NCI-H2029 (cell line): ENCODE measurements around the gene PRSS3.
"Not testable (repeated sequence)": the region's sequence is repeated elsewhere in the genome, so short reads cannot be mapped to it uniquely, and the experiment has no call there.

ENCODE experiments used
- DNase-seq: peaks from one replicate; lab custom pipeline; 2025; lab: John Stamatoyannopoulos, UW

Gene PRSS3

DNA sequence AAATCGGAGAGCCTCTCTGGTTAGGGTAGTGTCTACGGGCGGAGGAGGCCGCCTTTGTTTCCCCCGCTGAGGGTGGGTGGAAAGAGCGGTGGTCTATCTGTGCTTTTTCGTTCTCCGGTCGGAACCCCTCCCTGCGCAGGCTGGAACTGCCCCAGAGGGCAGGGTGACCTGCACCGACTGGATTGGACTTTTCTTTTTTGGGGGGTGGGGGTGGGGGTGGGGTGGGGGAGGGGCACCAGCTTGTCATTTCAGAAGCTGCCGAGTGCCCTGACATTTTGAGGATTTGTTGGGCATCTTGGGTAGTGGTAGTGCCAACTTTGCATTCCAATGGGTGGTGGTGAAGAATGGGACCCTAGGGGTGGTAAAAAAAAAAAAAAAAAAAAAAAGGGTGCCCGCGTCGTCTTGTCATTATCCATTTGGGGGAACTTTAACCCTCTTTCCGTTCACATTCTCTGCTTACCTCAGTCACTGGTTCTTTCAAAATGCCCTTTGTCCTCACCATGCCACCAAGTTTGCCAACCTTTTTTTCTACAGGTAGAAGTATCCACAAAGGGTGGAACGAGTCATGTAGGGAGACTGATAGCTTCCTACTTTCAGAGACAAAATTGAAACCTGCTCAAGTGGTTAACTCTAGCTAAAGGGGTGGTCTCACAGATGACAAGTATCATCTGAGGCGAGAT lies 22.9 kb downstream of the PRSS3 start:
- no peak for DNase-seq

DNA sequence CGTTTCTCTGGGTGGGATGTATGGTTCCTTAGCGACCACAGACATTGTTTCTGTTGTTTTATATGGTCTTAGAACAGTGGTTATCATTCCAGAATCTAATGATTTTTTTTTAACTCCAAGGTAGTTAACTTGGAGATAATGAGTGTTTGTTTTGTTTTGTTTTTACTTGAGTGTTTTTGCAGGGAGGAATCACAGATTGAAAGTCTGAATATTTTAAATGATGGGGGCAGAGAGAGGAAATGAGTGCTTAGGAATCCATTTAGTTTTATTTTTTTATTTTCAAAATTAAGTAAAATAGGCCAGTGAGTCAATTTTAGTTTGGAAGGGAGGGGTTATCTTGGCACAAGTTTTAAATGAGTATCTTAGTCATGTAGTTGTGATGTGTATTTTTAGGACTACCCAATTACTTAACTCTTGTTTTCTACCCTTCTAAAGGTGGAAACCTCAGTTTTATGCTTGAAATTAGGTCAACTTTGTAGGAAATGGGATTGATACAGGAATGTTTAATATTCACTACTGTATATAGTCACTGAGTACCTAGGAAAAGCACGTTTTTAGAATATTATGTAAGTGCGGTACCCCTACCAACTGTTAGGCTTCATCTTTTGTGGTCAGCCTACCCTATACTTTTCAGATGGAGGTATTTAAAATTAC lies 23.6 kb downstream of the PRSS3 start:
- no peak for DNase-seq

DNA sequence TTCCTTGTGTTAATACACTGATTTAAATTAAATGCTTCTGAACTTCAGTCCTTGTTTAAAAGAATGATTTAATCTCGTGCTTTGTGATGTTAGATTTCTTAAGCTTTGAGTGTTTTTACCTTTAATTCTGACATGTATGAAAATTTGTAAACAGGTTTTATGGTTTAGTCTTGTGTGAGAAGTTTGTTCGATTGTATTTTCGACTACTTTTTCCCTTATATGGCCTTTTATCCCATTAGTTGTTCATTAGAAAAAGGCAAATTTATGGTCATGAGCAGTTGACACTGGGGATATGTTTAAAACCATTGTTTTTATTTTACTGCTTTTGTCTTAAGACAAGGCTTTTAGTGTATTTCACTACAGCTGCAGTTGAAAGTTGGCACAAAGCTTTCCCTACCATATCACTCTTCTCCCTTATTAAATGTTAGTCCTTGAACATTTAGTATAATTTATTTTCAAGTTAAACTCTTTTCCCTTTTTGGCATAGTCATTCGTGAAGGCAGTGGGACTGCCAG lies 24.9 kb downstream of the PRSS3 start:
- DNase-seq = no peak

DNA sequence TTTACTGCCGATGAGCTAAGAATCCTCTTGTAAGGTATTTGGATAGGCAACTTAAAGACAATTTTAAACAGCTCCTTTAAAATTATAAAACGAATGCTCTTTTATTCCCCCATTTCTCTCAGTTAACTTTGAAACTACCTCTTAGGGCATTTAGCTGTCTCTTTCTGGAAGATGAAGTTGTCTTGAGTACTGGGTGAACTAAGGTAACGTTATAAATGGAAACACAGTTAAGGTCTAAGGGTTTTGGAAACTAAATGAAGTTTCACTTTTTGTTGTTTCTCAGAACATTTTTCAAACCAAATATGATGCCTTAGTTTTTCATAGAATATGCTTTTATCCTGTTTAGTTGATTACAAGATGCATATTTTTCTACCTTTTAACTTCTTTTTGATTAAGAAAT lies 28.4 kb downstream of the PRSS3 start:
- no peak for DNase-seq

DNA sequence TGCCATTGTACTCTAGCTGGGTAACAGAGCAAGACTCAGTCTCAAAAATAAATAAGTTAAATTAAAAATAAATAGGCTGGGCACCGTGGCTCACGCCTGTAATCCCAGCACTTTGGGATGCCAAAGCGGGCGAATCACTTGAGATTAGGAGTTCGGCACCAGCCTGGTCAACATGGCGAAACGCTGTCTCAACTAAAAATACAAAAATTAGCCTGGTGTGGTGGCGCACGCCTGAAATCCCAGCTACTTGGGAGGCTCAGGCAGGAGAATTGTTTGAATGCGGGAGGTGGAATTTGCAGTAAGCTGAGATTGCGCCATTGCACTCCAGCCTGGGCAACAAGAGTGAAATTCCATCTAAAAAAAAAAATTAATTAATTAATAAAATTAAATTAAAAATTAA lies 31.9 kb downstream of the PRSS3 start:
- not testable (repeated sequence) for DNase-seq

DNA sequence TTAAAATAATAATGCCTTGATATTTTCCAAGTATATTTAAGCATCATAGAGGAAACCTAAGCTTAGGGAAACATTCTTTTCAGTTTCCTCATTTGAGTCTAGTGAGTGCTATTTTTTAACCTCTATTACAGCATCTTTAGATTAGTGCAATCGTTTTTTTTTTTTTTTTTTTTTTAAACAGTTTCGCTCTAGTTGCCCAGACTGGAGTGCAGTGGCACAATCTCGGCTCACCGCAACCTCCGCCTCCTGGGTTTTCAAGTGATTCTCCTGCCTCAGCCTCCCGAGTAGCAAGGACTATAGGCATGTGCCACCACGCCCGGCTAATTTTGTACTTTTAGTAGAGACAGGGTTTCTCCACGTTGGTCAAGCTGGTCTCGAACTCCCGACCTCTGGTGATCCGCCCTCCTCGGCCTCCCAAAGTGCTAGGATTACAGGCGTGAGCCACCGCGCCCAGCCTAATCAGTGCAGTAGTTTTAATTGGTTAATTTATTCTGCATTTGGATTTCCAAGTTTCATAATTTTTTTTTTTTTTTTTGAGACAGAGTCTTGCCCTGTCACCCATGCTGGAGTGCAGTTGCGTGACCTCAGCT lies 34.4 kb downstream of the PRSS3 start:
- not testable (repeated sequence) for DNase-seq

DNA sequence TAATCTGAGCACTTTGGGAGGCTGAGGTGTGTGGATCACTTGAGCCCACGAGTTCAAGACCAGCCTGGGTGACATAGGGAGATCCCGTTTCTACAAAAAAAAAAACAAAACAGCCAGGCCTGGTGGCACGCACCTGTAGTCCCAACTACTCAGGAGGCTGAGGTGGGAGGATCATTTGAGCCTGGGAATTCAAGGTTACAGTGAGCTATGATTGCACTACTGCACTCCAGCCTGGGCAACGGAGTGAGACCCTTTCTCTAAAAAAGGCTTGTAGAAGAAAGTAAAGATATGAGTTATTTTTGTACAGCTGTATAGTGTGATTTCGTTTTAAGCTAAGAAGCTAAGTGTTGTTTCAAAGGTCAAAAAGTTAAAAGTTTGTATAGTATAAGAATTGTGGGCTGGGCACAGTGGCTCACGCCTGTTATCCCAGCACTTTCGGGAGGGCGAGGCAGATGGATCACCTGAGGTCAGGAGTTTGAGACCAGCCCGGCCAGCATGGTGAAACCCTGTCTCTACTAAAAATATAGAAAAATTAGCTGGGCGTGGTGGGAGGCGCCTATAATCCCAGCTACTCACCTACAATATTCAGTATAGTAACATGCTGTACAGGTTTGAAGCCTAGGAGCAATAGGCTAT lies 40.4 kb downstream of the PRSS3 start:
- DNase-seq = no peak

DNA sequence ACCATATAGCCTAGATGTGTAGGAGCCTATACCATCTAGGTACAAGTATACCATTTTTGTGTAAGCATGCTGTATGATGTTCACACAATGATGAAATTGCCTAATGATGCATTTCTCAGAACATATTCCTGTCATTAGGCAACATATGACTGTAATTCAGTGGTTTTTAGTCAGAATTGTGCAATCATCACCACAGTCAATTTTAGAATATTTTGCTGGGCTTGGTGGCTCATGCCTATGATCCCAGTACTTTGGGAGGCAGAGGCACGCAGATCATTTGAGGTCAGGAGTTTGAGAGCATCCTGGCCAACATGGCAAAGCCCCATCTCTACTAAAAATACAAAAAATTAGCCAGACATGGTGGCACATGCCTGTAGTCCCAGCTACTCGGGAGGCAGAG lies 40.9 kb downstream of the PRSS3 start:
- not testable (repeated sequence) for DNase-seq

DNA sequence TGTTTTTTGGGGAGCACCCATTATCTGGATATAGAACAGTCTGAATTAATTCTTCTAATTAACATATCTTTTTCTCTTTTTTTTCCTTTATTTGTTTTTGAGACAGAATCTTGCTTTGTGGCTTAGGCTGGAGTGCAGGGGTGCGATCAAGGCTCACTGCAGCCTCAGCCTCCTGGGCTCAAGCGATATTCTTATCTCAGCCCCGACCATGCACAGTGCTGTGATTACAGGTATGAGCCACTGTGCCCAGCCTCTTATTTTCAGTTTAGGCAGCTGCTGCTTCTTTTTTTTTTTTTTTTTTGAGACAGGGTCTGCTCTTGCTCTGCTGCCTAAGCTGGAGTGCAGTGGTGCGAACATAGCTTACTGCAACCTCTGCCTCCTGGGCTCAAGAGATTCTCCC lies 41.8 kb downstream of the PRSS3 start:
- DNase-seq = no peak

DNA sequence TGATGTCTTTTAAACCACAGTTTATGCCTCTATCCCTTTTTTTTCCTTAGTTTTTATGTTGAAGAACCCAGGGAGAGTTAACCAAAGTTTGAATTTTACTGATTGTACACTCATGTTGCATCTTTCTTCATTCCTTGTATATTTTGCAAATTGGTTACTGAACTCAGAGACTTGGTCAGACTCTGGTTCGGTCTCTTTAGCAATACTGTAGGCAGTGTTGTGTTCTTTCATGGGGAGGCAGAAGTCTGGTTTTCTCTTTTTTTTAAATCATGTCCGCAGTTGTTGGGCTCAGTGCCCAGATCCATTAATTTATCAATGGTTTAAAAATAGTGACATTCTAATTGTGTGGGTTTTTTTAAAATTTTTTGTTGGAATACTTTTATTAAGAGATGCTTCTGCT lies 45.0 kb downstream of the PRSS3 start:
- DNase-seq = no peak

DNA sequence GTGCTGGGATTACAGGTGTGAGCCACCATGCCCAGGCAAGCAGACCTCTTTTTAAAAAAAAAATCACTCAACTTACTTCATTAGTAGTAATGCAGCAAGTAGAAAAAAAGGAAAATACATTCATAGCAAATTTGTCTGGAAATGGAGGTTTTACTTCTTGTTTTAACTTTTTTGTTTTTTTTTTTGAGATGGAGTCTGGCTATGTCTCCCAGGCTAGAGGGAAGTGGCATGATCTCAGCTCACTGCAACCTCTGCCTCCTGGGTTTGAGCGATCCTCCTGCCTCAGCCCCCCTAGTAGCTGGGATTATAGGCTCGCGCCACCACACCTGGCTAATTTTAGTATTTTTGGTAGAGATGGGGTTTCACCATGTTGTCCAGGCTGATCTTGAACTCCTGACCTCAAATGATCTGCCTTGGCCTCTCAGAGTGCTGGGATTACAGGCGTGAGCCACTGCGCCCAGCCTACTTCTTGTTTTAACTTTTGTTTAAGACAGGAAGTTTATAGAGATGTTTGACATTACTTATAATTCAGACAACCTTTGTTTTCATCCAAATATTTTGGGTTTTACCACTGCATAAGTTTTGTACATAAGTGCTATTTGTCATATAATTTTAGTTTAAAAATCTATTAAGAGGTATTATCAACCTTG lies 48.1 kb downstream of the PRSS3 start:
- DNase-seq = no peak

DNA sequence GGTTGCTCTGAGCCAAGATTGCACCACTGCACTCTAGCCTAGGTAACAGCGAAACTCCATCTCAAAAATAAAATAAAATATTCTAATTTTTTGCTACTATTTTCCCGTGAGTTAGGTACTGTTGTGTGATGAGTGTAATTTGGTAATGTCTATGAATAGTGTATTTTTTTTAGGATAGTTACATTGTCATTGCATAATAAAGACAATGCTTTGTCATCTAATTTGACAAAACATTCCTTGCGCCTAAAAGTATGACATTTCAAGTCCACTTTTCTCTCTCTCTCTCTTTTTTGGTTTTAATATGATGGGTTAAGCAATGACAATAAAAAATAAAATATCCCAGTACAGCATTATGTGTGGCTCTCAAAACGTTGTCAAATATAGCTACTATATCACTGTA lies 50.9 kb downstream of the PRSS3 start:
- no peak for DNase-seq

DNA sequence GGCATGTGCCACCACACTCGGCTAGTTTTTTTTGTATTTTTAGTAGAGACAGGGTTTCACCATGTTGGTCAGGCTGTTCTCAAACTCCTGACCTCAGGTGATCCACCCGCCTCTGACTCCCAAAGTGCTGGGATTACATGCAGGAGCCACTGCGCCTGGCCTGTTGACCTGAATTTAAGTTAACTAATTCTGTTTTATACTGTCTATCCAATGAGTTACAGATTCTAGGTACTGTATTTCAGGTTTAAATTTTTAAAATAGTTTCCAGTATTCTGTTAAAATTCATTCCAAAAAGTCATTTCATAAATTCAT lies 52.5 kb downstream of the PRSS3 start:
- not testable (repeated sequence) for DNase-seq
